AG08396 (cell line): Measurements from ENCODE around the gene RSPH9.
A peak's percentile ranks its signal among the peaks of the same experiment; 100 is the strongest.

Experiments used
- DNase-seq: peaks from one replicate; pipeline ENCODE4 v3.0.0; 2012; ENCODE audit warnings: low spot score, mixed read lengths

RSPH9 gene, protein sequence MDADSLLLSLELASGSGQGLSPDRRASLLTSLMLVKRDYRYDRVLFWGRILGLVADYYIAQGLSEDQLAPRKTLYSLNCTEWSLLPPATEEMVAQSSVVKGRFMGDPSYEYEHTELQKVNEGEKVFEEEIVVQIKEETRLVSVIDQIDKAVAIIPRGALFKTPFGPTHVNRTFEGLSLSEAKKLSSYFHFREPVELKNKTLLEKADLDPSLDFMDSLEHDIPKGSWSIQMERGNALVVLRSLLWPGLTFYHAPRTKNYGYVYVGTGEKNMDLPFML

GRCh38 chr6:43644940-43645612 lies at the start of gene RSPH9:
TSS of gene RSPH9 (plus strand) at chr6:43645036. CDS start at chr6:43645099, 63 bp downstream.
- peak; percentile 66 for DNase-seq

- no peak for DNase-seq
Observed at GRCh38 chr6:43600595-43600994, 44.2 kb upstream of the RSPH9 start.

- no peak for DNase-seq
Observed at GRCh38 chr6:43604174-43604573, 40.7 kb upstream of the RSPH9 start.

DNA sequence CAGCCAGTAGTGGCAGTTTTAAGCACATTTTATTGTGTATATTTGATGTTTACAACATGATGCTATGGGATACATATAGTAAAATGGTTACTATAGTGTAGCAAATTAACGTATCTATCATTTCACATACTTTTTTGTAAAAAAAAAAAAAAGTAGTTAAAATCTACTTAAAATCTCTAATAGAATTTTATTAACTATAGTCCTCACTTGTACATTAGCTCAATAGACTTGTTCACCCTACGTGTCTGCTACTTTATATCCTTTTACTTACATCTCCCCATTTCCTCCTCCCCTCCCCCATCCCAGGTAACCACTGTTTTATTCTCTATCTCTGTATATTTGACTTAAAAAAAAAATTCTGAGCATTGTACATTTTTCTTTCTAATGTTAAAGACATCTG lies 38.8 kb upstream of the RSPH9 start:
- no peak for DNase-seq

DNA sequence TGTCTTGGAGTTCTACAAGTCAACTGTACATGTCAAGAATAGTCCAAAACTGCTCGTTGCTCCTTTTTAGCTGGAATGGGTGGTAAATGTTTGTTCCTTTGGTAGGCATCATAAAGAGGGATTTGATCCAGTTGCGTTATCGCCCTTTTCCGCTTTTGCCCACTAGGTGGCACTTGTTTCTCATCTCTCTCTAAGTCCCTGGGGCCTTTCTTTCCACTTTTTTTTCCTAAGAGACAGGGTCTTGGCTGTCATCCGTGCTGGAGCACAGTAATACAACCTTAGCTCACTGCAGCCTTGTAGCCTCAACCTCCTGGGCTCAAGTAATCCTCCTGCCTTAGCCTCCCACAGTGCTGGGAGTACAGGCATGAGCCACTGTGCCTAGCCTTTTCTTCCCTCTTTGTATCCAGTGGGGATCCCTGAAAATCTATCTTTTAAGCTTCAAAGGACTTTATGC lies 36.5 kb upstream of the RSPH9 start:
- peak; percentile 61 for DNase-seq

DNA sequence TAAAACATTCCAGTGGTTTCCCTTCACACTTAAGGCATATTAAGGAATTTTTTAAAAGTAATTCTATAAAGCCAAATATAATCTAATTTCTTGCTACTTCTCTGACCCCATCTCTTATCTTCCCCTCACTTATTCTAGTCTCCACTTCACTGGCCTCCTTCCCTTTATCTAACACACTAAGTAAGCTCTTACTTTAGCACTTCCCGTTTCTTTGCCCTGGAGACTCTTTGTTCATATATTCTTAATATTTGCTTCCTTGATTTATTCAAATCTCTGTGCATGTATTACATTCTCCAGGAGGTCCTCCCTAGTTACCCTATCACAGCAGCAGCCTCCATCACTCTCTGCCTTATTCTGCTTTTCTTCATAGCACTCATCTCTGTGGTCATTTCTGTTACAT lies 36.0 kb upstream of the RSPH9 start:
- DNase-seq = no peak

GRCh38 chr6:43609402-43609801 lies 35.4 kb upstream of the RSPH9 start:
- DNase-seq = no peak

DNA sequence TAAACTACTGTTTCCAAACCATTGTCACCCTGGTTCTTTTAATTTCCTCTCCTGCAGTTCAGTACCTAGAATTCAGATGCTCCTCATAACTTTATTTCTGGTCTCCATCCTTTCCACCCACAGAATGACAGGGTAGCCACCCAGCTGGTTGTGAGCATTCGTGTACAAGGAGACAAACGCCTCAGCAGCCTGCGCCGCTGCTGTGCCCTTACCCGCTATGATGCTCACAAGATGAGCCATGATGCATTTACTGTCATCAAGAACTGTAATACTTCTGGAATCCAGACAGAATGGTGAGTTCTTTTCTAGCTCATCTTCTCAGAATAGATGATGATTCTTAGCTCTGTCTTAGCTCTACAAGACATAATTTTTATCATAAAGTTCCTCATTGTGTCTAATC lies 34.4 kb upstream of the RSPH9 start:
- no peak for DNase-seq

DNA sequence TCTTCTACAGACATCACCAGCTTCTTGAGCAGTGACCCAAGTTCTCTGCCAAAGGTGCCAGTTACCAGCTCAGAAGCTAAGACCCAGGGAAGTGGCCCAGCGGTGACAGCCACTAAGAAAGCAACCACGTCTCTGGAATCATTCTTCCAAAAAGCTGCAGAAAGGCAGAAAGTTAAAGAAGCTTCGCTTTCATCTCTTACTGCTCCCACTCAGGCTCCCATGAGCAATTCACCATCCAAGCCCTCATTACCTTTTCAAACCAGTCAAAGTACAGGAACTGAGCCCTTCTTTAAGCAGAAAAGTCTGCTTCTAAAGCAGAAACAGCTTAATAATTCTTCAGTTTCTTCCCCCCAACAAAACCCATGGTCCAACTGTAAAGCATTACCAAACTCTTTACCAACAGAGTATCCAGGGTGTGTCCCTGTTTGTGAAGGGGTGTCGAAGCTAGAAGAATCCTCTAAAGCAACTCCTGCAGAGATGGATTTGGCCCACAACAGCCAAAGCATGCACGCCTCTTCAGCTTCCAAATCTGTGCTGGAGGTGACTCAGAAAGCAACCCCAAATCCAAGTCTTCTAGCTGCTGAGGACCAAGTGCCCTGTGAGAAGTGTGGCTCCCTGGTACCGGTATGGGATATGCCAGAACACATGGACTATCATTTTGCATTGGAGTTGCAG lies 31.0 kb upstream of the RSPH9 start:
- no peak for DNase-seq

- DNase-seq = no peak
Observed at GRCh38 chr6:43614396-43614730, 30.5 kb upstream of the RSPH9 start.

DNA sequence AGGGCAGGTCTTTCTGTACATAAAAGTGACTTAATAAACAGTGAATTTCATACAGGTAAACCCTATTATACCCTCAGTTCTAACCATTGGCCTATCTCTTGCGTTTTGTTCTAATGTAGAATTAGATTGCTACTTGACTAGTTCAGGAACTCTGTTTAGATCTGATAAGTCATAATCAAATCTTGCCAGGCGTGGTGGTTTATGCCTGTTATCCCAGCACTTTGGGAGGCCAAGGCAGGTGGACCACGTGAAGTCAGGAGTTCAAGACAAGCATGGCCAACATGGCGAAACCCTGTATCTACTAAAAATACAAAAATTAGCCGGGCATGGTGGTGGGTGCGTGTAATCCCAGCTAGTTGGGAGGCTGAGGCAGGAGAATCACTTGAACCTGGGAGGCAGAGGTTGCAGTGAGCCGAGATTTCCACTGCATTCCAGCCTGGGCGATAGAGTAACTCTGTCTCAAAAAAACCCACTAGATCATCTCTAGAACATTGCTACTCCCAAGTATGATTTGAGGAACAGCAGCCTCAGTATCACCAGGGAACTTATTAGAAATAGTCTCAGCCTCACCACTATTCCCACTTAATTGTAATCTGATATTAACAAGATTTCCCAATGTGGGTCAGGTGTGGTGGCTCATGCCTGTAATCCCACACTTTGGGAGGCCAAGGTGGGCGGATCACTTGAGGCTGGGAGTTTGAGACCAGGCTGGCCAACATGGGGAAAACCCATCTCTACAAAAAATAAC lies 27.9 kb upstream of the RSPH9 start:
- DNase-seq = no peak

DNA sequence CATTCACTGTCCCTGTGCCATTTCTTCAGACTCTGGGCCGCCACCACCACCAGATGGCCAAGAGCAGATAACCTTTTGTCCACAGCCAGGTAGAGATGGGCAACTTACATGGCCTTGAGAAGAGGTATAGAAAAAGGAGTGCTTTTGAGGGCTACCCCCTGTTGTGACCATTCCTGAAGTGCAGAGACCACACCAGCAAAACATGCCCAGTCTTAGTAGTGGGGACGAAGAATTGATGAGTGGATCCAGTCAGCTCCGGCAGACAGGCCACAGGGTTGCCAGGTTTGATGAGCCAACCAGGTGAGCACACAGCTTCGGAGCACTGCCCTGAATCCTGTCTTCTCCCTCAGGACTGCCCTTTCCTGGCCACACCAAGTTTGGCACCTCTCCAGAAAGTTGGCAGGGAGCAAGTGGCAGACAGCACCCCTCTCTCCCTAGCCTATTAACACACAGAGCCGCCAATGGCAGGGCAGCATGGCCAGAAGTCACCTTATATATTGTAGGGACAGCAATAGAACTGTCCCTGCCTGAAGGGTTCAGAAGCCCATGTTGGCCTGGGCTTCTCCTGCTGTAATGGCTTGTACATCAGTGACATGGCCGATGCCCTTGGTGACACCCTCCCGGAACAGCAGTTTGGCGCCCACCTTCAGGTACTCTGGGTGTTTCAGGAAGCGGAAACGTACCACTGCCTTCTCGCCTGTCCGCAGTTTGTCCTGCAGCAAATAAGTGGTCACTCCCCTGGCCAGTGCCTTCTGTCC lies 23.6 kb upstream of the RSPH9 start:
- no peak for DNase-seq

DNA sequence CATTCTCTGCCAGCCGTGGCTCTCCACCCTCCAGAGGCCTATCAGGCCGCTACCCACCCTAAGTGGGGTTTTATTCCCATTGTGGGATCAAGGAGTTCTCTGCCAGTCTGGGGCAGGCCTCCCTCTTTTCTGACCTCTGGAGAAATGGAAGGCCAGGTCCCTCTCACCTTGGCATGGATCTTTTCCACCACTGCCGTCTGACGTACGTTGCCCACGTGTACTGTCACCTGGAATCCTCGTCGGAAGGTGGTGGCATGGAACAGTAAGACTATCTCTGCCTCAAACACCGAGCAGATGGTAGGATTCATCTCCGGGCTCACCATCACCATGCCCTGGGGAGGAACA lies 23.0 kb upstream of the RSPH9 start:
- DNase-seq = no peak

DNA sequence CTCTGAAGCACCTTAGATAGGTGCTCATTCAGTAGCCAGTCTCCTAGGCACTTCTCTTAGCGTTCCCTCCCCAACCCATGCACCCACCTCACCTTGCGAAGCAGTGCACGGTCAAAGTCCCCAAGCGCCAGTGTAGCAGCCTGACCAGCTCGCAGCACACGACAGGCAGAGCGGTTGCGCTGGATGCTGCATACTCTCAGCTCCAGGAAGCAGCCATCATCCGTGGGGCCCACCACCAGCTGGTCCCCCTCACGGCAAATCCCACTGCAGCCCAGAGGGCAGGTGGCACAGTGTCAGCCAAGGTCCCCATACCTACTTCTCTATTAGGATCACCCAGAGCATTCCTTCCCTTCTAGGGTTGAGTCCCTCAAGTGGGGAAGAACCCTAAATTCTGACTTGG lies 22.3 kb upstream of the RSPH9 start:
- DNase-seq = no peak

GRCh38 chr6:43623880-43624785 lies 20.7 kb upstream of the RSPH9 start:
- no peak for DNase-seq

- DNase-seq = no peak
Observed at GRCh38 chr6:43624786-43625288, 20.0 kb upstream of the RSPH9 start.

GRCh38 chr6:43625393-43625992 lies 19.3 kb upstream of the RSPH9 start:
- DNase-seq = no peak

DNA sequence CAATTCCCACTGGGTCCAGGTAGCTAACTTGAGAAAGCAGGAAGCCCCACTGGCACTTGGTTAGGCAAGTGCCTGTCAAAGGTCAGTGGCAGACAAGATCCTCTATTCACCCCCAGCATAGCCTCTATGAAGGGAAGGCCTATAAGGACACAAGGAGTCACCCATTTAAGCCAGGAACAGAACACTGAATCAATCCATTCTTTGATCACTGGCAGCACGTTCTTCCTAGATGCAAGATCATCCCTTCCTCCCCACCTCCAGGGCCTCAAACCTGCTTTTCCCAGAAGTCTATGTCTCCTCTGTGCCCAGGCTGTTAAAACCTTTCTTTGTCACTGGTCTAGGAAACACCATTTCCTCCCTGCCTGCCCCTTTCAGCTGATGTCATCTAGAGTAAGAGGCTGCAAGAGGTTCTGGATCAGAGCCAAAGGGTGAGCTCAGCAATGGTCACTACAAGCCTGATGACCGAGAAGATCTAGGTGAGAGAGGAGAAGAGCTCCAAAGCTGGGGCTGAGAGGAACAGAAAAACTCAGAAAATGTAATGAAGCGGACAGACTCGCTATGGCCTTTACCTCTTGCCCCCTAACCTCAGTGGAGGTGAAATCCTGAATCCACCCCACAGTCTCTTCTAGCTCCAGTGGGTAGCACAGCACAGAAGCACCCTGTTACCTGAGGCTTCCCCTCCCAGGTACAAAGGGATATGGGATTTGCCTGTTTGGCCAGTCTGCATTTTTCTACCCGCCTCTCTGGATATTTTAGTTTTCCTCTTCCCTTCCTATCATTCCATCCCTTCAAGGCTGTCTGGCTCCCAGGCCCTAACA lies 17.6 kb upstream of the RSPH9 start:
- peak; percentile 89 for DNase-seq

- DNase-seq = peak; percentile 44
Observed at GRCh38 chr6:43628393-43629103, 16.3 kb upstream of the RSPH9 start.
